Activated T-helper 2 cell treated with anti-CD3 and anti-CD28 coated beads, Interferon-gamma antibody, Interleukin-2, Interleukin-4, amounts not matched to agents 10 μg/mL and 5 μg/mL and 100 μg/mL, durations not matched to agents 14 hours and 24 hours and 36 hours (primary cell): Measurements from ENCODE around the gene CCDC191. TPM values are rescaled to one million over a fixed set of nuclear protein-coding genes. Genes with fewer than 3 reads are reported as not detected.

Experiments used
- DNase-seq: peaks from one replicate; pipeline ENCODE4 v3.0.0; 2021; ENCODE audit warnings: low spot score
- H3K27ac Mint-ChIP-seq: one replicate; pipeline ENCODE4 v1.8.0; 2021; ENCODE audit warnings: mixed read lengths
- H3K27me3 Mint-ChIP-seq: one replicate; pipeline ENCODE4 v1.8.0; 2021; ENCODE audit warnings: low read depth, mixed read lengths
- H3K36me3 Mint-ChIP-seq: one replicate; pipeline ENCODE4 v1.8.0; 2021; ENCODE audit warnings: low read depth, mixed read lengths
- H3K4me1 Mint-ChIP-seq: one replicate; pipeline ENCODE4 v1.8.0; 2021; ENCODE audit warnings: low read depth, mixed read lengths
- H3K4me3 Mint-ChIP-seq: one replicate; pipeline ENCODE4 v1.8.0; 2021; ENCODE audit warnings: low read depth, mild to moderate bottlenecking, moderate library complexity, mixed read lengths
- H3K9me3 Mint-ChIP-seq: one replicate; pipeline ENCODE4 v1.8.0; 2021; ENCODE audit warnings: mixed read lengths
- intact Hi-C: fragments of 100-400 bp; cut with micrococcal nuclease; formaldehyde crosslinking; loops from one replicate; pipeline ENCODE4 v1.15.1; 2023
- total RNA-seq: library from RNA; stranded (reverse); gene quantifications from 2 replicates; pipeline ENCODE4 v1.2.3, GENCODE V29; 2022

CCDC191 gene
- total RNA-seq, 1 donor from 2014 or later = 0.68 TPM

- Mint-ChIP-seq H3K4me3 (no peak overlapping the region), H3K27ac (no peak overlapping the region)
These were observed 72.8 kb downstream of the CCDC191 start for GRCh38 chr3:113983544-113983943.

GRCh38 chr3:113981803-113982202 lies 74.5 kb downstream of the CCDC191 start:
- no peak for DNase-seq
- intact Hi-C loops = no loop called here
- Mint-ChIP-seq H3K36me3 (no peaks in the 10 kb centered on the region), H3K27me3 (no peaks in the 10 kb centered on the region), H3K27ac (no peak overlapping the region), H3K4me3 (no peak overlapping the region), H3K9me3 (no peaks in the 10 kb centered on the region), H3K4me1 (no peaks in the 10 kb centered on the region)

More at GRCh38 chr3:113983544-113983943, 72.8 kb downstream of the CCDC191 start:
- Mint-ChIP-seq H3K9me3 (no peaks in the 10 kb centered on the region), H3K27me3 (no peaks in the 10 kb centered on the region), H3K4me1 (no peaks in the 10 kb centered on the region), H3K36me3 (no peaks in the 10 kb centered on the region)
- DNase-seq = no peak
- intact Hi-C loops = no loop called here

- H3K9me3 Mint-ChIP-seq = peaks cover under 1% of the 10 kb centered on the region
- no peak overlapping the region for H3K4me3 Mint-ChIP-seq
- no peaks in the 10 kb centered on the region for H3K4me1 Mint-ChIP-seq
- intact Hi-C loops = no loop called here
- H3K27ac Mint-ChIP-seq = no peak overlapping the region
- H3K27me3 Mint-ChIP-seq = no peaks in the 10 kb centered on the region
- DNase-seq = no peak
- no peaks in the 10 kb centered on the region for H3K36me3 Mint-ChIP-seq
These were observed 76.4 kb downstream of the CCDC191 start for GRCh38 chr3:113979916-113980315.

GRCh38 chr3:113977822-113978221 lies 78.5 kb downstream of the CCDC191 start:
- H3K27me3 Mint-ChIP-seq = no peaks in the 10 kb centered on the region
- H3K9me3 Mint-ChIP-seq = peaks cover 17% of the 10 kb centered on the region
- H3K36me3 Mint-ChIP-seq = peaks cover 4% of the 10 kb centered on the region
- no peaks in the 10 kb centered on the region for H3K4me1 Mint-ChIP-seq
- H3K4me3 Mint-ChIP-seq = no peak overlapping the region
- H3K27ac Mint-ChIP-seq = no peak overlapping the region
- no peak for DNase-seq
- intact Hi-C loops = no loop called here

- Mint-ChIP-seq H3K4me3 (no peak overlapping the region), H3K27me3 (peaks cover 8% of the 10 kb centered on the region), H3K4me1 (peaks cover 4% of the 10 kb centered on the region), H3K36me3 (no peaks in the 10 kb centered on the region), H3K27ac (no peak overlapping the region), H3K9me3 (peaks cover 15% of the 10 kb centered on the region)
- intact Hi-C loops = no loop called here
- DNase-seq = no peak
These were observed 87.3 kb downstream of the CCDC191 start for GRCh38 chr3:113968986-113969385.

GRCh38 chr3:113966172-113966571 lies 90.2 kb downstream of the CCDC191 start:
- no peak overlapping the region for H3K4me3 Mint-ChIP-seq
- no peaks in the 10 kb centered on the region for H3K36me3 Mint-ChIP-seq
- intact Hi-C loops = no loop called here
- peaks cover 4% of the 10 kb centered on the region for H3K4me1 Mint-ChIP-seq
- no peak for DNase-seq
- H3K27me3 Mint-ChIP-seq = peaks cover 5% of the 10 kb centered on the region
- no peak overlapping the region for H3K27ac Mint-ChIP-seq
- H3K9me3 Mint-ChIP-seq = no peaks in the 10 kb centered on the region

- Mint-ChIP-seq H3K4me3 (no peak overlapping the region), H3K27me3 (no peaks in the 10 kb centered on the region), H3K36me3 (no peaks in the 10 kb centered on the region), H3K27ac (no peak overlapping the region), H3K4me1 (peaks cover 4% of the 10 kb centered on the region), H3K9me3 (no peaks in the 10 kb centered on the region)
- no peak for DNase-seq
- intact Hi-C loops = no loop called here
These were observed 92.4 kb downstream of the CCDC191 start for GRCh38 chr3:113963879-113964278.

GRCh38 chr3:113954091-113954685 lies 102.1 kb downstream of the CCDC191 start:
- Mint-ChIP-seq H3K27me3 (peaks cover 12% of the 10 kb centered on the region), H3K36me3 (no peaks in the 10 kb centered on the region), H3K27ac (no peak overlapping the region)

GRCh38 chr3:113953677-113954076 lies 102.6 kb downstream of the CCDC191 start:
- intact Hi-C loops = no loop called here
- Mint-ChIP-seq H3K4me1 (peaks cover 8% of the 10 kb centered on the region), H3K4me3 (no peak overlapping the region), H3K9me3 (no peaks in the 10 kb centered on the region), H3K36me3 (no peaks in the 10 kb centered on the region), H3K27ac (no peak overlapping the region), H3K27me3 (peaks cover 16% of the 10 kb centered on the region)
- DNase-seq = no peak

More at GRCh38 chr3:113954091-113954685, 102.1 kb downstream of the CCDC191 start:
- Mint-ChIP-seq H3K9me3 (no peaks in the 10 kb centered on the region), H3K4me1 (peaks cover 5% of the 10 kb centered on the region), H3K4me3 (no peak overlapping the region)
- intact Hi-C loops = no loop called here
- no peak for DNase-seq

GRCh38 chr3:113952921-113953320 lies 103.4 kb downstream of the CCDC191 start:
- Mint-ChIP-seq H3K27me3 (peaks cover 18% of the 10 kb centered on the region), H3K4me1 (peaks cover 10% of the 10 kb centered on the region), H3K9me3 (no peaks in the 10 kb centered on the region), H3K36me3 (no peaks in the 10 kb centered on the region), H3K4me3 (no peak overlapping the region), H3K27ac (no peak overlapping the region)
- DNase-seq = no peak
- intact Hi-C loops = no loop called here

- H3K36me3 Mint-ChIP-seq = no peaks in the 10 kb centered on the region
- H3K9me3 Mint-ChIP-seq = no peaks in the 10 kb centered on the region
- no peak for DNase-seq
- intact Hi-C loops = loop anchor here (5.0 kb wide), 1 partner anchor 274 kb away; no protein-coding TSS in a partner anchor
- peak overlapping the region; percentile 52 for H3K4me3 Mint-ChIP-seq
- no peak overlapping the region for H3K27ac Mint-ChIP-seq
- H3K27me3 Mint-ChIP-seq = peaks cover 45% of the 10 kb centered on the region
- H3K4me1 Mint-ChIP-seq = peaks cover 7% of the 10 kb centered on the region
These were observed 108.1 kb downstream of the CCDC191 start for GRCh38 chr3:113948015-113948917.

GRCh38 chr3:113947372-113948014 lies 108.8 kb downstream of the CCDC191 start, which contains the start of gene ZDHHC23:
Gene ZDHHC23, plus strand, starts transcription at chr3:113948013. Its CDS starts 790 bp downstream, at chr3:113948803.
- Mint-ChIP-seq H3K27ac (peak within 1 kb of the TSS; percentile 61), H3K9me3 (no peaks in the 10 kb centered on the region), H3K36me3 (no peaks in the 10 kb centered on the region), H3K27me3 (peaks cover 53% of the 10 kb centered on the region), H3K4me1 (peaks cover 7% of the 10 kb centered on the region), H3K4me3 (peak within 1 kb of the TSS; percentile 75)
- intact Hi-C loops = loop anchor here (2.0 to 5.0 kb wide), 4 partner anchors 109 to 275 kb away; partner anchors contain the start of genes CCDC191, QTRT2 and USF3
- DNase-seq = peak; percentile 64
